NCI-H1092 (cell line): ENCODE measurements around the gene KRTAP20-2.

Experiments used
- DNase-seq: peaks from one replicate; lab custom pipeline; 2025; lab: John Stamatoyannopoulos, UW

The KRTAP20-2 gene

DNA sequence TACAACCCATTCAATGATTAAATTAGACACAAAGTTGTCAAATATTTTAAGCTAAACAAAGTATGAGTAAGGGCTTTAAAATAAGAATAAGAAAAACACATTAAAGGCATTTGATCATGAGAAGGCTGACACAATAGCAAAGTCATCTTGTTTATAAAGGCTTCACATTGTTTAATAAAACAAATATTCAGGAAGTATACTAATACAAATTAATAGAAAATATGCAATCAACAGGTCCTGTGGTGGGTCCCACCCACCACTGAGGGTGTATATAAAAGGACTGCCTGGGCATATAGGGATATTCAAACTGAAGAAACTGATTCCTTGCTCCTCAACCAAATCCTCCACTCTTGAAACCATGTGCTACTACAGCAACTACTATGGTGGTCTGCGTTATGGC lies at the start of gene KRTAP20-2:
Gene KRTAP20-2 (plus strand): TSS at position 301 of the 400 bp plus-strand sequence. CDS start 58 bp downstream, at position 359.
- no peak for DNase-seq

GRCh38 chr21:30590297-30590696 lies 44.7 kb upstream of the KRTAP20-2 start, which contains the start of gene KRTAP22-2:
Gene KRTAP22-2 (minus strand): TSS chr21:30590397.
- DNase-seq: no peak

DNA sequence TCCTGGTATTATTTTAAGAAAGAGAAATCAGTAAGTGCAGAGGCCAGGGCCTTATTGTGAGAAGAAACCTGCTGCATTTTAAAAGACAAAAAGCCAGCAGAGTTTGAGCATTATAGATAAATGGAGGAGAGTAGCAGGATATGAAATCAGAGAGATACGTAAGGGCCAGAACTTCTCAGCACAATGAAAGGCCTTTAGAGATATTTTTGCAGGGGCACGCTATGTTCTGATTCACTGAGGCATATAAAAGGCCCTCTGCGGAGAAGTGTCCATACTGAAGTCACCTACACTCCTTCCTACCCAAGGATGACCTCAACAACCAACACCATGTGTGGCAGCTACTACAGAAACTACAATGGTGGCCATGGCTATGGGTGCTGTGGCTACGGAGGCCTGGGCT lies 42.9 kb upstream of the KRTAP20-2 start, which contains the start of gene KRTAP6-3:
Gene KRTAP6-3 (plus strand): TSS at position 301 of the 400 bp plus-strand sequence. CDS start 6 bp downstream, at position 307.
- no peak for DNase-seq

- no peak for DNase-seq
These were observed 36.2 kb upstream of the KRTAP20-2 start, which contains the start of gene KRTAP6-2 for GRCh38 chr21:30598802-30599201. Gene KRTAP6-2 (minus strand): TSS chr21:30598902. CDS start chr21:30598874, 28 bp downstream.

- no peak for DNase-seq
These were observed 34.2 kb upstream of the KRTAP20-2 start, which contains the start of gene KRTAP22-1 for GRCh38 chr21:30600787-30601186. Gene KRTAP22-1 (plus strand): TSS chr21:30601087.

DNA sequence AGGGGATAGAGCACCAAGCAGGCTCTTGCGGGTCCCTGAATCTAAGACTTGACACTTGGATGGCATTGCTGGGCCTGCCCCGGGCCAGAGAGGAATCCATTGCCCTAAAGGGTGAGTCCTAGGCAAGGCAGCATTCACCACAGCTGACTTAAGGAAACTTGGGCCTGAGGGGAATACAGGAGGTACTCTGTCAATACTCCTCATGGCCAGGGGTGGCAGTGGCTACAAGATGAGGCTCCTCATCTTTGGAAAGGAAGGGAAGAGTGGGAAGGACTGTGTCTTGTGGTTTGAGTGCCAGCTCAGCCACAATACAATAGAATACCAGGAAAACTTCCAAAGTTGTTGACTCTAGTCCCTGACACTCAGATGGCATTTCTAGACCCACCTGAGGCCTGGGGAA lies 29.0 kb upstream of the KRTAP20-2 start:
- no peak for DNase-seq

GRCh38 chr21:30612132-30612531 lies 22.9 kb upstream of the KRTAP20-2 start:
- no peak for DNase-seq

DNA sequence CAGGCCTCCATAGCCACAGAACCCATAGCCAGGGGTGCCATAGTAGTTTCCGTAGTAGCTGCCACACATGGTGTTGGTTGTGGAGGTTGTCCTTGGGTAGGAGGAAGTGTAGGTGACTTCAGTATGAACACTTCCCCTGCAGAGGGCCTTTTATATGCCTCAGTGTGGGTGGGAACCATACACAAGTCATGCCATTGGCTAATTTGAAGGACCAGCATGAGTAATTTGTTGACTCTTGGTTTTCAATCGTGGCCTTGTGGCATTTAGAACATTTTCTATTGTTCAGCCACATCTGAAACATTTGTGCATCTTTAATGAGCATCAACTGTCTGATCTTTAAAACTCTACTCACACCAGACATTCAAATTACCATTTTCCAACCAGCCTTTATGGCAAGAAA lies 21.2 kb upstream of the KRTAP20-2 start, which contains the start of gene KRTAP6-1:
Gene KRTAP6-1 (minus strand): TSS at position 95 of the 400 bp plus-strand sequence. CDS start 26 bp downstream, at position 69.
- DNase-seq: no peak

DNA sequence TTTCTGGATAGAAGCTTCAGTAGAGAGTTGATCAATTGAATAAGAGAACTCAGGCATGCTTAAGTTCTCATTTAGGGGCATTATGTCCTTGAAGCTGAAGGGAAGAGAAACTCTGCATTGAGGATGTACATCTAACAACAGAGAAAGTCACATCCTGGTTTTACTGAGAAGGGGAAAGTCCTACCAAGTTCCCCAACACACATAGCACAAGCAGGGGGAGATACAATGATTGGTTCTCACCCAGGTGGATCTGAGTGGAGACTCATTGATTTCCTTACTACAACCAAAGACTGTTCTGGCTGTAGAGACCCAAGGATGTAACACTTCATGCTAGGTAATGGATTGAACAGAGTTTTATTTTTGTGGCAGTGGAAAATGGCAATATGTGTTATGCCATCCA lies 19.8 kb upstream of the KRTAP20-2 start:
- DNase-seq: no peak

GRCh38 chr21:30616125-30616524 lies 18.9 kb upstream of the KRTAP20-2 start, which contains the start of gene KRTAP20-1:
Gene KRTAP20-1 (plus strand): TSS chr21:30616425. CDS start chr21:30616455, 30 bp downstream.
- DNase-seq: no peak

- DNase-seq: no peak
These were observed 14.9 kb upstream of the KRTAP20-2 start for GRCh38 chr21:30620080-30620479.

DNA sequence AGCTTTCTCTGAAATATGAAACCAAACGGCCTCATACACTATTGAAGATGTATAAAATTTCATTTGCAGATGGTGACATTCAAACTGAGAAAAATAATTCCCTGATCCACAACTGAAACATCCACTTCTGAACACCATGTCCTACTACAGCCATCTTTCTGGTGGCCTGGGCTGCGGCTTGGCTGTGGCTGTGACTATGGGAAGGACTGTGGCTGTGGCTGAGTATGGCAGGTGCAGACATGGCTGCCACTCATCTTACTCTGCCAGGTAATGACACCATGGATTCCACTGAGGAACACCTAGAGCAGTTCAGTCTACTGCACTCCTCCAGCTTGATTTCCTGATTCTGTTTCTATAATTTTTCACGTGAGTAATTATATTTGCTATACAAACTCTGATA lies 14.5 kb upstream of the KRTAP20-2 start, which contains the start of gene KRTAP20-4:
Gene KRTAP20-4 (plus strand): TSS at position 106 of the 400 bp plus-strand sequence.
- no peak for DNase-seq

- no peak for DNase-seq
These were observed 11.6 kb upstream of the KRTAP20-2 start for GRCh38 chr21:30623362-30623761.

DNA sequence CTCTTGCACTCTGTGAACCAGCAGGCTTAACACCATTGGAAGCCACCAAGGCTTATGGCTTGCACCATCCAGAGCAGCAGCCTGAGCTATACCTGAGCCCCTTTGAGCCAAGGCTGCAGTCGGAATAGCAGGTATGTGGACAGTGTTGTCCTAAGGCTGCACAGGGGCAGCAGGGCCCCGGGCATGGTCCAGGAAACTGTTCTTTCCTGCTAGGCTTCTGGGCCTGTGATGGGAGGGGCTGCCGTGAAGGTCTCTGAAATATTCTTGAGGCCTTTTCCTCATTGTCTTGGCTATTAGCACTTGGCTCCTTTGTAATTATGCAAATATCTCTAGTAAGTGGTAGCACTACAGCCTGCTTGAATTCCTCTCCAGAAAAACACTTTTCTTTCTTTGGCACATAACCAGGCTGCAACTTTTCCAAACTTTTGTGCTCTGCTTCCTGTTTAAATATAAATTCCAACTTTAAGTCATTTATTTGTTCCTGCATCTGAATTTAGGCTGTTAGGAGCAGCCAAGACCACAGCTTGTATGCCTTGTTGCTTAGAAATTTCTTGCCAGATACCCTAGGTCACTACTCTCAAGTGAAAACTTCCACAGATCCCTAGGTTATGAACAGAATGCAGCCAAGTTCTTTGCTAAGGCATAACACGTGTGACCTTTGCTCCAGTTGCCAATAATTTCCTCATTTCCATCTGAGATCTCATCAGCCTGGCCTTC lies 9.4 kb upstream of the KRTAP20-2 start:
- no peak for DNase-seq

GRCh38 chr21:30628109-30628508 lies 6.9 kb upstream of the KRTAP20-2 start:
- DNase-seq: no peak

- DNase-seq: no peak
These were observed 5.8 kb upstream of the KRTAP20-2 start for GRCh38 chr21:30629200-30629599.

DNA sequence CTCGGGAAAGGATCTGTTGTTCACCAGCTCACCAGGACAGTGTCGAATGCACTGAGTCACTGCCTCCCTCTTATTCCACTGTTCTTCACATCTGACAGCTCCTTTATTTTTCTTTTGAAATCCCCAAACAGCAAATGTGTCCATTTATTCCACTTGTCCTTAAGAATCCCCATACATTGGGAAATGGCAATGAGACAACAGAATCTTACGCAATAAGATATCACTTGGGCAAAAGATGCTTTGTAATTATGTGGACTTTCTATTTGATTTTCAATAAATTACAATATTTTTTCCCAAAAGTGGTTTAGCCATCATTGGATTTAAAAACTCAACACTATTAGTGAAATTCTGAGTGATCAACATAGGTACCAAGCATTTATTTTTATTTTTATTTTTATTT lies 3.7 kb downstream of the KRTAP20-2 start:
- DNase-seq: no peak

DNA sequence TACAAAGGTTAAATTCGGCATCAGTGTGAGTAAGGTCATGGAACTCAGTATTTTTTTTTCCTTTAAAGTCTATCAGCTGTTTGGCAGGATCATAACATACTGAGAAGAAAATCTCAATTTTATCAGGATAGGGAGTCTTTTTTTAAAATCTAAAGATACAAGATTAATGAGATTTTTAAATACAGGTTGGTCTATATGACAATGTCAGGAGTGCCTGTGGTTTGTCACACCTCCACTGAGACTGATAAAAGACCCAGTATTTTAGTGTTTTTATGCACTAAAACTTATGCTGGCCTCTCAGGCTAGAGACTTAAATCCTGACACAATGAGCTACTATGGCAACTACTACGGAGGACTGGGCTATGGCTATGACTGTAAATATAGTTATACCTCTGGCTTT lies 7.6 kb downstream of the KRTAP20-2 start, which contains the start of gene KRTAP20-3:
Gene KRTAP20-3 (plus strand): TSS at position 301 of the 400 bp plus-strand sequence.
- no peak for DNase-seq

DNA sequence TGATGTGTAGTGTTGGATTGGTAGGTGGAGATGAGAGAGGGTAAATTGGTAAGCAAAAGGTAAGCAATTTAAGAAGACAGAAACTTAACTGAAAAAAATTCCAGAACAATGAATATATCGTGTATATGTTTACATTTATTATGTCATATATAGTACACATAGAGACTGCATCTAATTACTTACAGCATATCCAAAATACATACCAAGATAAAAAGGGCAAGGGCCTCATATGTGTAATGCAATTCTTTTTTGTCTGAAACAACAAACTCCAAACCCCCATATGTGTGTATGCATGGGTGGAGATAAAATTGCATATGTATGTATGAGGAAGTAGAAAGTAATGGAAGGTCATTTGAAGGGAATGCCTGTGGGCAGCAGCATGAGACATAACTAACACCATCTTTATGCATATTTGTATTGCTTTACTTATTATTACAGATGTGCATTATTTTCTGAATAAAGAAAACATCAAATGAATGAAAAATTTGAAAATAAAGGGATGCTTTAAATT lies 12.0 kb downstream of the KRTAP20-2 start:
- no peak for DNase-seq

DNA sequence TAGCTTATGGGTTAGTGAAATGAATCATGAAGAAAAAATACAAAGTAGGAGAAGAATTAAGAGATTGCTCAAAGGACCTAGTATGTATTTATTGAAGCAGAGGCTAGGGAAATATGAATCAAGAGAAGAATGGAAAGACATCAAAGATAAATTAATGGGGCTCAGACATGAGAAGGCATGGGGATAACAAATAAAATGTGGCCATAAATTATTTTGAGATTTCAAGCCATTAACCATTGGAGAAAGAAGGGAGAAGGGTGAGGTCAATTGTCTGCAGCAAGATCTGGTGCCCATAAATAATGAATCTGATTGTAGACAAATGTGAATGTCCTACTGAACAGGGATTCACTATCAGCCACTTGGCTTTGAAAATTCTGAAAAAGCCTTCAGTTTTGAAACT lies 17.9 kb downstream of the KRTAP20-2 start:
- DNase-seq: no peak

DNA sequence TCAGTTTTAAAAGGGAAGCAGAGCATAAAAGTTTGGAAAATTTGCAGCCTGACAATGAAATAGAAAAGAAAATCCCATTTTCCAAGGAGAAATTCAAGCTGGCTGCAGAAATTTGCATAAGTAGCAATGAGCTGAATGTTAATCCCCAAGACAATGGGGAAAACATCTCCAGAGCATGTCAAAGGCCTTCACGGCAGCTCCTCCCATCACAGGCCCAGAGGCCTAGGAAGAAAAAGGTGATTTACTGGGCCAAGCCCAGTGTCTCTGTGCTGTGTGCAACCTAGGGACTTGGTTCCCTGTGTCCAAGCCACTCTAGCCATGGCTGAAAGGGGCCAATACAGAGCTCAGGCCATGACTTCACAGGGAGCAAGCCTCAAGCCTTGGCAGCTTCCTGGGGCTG lies 33.8 kb downstream of the KRTAP20-2 start:
- no peak for DNase-seq

DNA sequence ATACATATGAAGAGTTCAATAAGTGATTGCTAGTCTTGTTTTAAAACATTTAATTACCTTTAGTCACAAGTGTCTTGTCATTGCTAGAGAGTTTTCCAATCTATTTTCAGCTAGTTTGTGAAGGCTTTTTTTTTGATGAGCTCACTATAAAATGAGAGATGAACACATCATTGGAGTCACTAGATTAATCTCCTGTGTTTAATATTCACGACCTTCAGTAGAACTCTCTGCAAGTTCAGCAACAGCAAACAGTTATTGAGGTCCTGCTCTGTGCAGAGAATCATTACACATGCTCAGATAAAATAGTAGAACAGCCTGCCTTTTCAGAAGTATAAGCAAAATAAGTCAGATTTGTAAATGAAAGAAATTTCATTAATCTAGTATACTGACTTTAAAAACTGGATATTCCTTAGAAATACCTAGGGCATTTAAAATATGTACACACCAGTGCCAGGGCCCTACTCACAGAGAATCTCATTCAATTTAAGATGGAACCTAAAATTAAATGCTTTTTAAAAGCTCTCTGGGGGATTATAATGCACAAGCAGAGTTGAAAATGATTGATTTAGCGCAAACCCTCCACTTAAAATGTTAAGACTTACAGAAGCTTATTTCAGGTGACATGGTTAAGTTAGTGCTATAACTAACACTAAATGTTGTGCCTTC lies 38.1 kb downstream of the KRTAP20-2 start:
- DNase-seq: no peak
